Measurements from ENCODE around the gene PTPN7.
"Not testable (repeated sequence)": the region's sequence is repeated elsewhere in the genome, so short reads cannot be mapped to it uniquely, and the experiment has no call there.

The PTPN7 gene

DNA sequence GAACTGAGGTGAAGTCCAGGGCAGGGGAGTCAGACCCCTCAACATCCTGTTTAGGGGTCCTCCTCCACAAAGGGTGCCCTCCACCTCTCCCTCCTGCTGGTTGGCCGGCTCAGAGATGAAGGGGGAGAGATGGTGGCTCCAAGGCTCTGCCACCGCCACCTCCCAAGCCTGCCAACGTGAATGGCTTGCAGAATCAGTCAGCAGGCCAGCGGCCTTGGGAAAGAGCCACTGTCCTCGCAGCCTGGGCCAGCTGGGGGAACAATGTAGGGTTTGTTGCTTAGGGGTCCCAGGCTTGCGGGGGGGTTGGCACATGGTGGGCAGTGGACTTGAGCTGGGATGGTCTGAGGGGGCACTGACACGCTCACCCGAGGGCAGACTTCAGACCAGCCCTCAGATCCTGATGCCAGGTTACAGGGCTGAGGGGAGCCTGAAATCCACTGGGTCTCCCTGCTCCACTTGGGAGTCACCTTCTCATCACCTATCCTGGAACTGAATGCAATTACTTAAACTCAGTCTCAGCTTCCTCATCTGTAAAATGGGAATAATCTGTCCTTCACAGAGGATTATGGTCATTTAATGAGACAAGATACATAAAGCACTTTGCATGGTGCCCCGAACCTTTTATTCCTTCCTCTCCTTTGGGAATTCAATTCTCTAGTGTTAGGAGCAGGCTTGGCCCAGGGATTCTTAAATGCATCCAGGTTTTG lies 29.4 kb downstream of the PTPN7 start:
- no peak for DNase-seq (ENCODE audit: low read depth)

DNA sequence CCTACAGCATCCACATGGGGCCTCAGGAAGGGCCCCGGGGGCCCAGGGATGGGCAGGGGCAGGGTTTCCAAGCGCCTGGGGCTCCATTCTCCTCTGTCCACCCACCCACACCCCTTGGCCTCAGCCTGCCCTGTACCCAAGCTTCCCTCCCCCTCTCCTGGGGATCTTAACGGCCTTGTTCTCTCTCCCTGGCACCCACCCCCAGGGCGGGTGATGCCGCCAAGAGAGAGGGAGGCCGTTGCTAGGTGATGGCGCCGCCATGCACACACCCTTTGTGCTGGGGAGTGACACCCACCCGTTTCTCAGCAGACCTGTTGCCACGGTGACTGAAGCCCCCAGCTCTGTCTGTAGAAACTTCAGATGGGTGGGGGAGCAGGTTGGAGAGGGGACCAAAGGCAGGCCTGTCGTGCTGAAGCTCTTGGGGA lies 30.1 kb downstream of the PTPN7 start:
- DNase-seq (ENCODE audit: low read depth), result no peak

DNA sequence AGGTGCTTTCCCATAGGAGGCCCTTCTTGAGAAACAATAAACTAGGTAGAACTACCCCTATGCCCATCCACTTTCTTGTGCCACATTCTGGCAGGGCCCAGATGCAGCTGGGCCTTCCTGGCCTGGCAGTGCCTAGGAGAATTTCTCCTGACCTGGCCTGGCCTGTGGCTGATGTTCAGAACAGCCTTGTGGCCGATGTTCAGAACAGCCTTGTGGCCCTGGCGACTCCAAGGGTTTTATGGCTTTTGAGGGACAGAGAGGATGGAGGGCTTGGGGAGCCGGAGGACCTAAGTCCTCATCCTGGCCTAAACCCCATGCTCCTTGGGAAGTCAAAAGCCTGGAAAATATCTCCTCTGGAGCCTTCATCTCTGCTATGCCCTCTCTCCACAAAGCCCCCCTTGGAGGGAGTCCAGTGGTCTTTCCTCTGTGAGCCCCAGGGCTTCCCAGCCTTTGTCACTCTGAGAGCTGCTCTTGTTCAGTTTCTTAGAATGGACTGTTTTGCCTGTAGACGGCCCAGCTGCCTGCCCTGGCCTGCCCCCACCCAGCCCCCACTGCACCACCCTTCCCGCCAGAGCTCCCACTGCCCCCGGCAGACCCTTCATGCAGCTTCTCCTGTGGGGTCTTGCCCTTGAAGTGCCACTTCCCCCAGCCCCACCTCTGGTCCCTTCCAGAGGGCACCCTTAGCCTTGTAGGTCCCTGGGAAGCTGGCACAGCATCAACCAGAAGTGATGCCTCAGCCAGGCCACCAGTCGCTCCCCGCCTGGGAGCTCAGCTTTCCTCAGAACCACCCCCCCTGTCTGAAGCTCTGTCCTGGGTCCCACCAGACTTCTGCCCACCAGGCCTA lies 30.7 kb downstream of the PTPN7 start:
- no peak for DNase-seq (ENCODE audit: low read depth)

DNA sequence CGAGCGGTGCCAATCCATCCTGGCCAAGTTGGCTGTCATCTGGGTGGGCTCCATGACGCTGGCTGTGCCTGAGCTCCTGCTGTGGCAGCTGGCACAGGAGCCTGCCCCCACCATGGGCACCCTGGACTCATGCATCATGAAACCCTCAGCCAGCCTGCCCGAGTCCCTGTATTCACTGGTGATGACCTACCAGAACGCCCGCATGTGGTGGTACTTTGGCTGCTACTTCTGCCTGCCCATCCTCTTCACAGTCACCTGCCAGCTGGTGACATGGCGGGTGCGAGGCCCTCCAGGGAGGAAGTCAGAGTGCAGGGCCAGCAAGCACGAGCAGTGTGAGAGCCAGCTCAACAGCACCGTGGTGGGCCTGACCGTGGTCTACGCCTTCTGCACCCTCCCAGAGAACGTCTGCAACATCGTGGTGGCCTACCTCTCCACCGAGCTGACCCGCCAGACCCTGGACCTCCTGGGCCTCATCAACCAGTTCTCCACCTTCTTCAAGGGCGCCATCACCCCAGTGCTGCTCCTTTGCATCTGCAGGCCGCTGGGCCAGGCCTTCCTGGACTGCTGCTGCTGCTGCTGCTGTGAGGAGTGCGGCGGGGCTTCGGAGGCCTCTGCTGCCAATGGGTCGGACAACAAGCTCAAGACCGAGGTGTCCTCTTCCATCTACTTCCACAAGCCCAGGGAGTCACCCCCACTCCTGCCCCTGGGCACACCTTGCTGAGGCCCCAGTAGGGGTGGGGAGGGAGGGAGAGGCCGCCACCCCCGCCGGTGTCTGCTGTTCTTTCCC lies 32.4 kb downstream of the PTPN7 start:
- no peak for DNase-seq (ENCODE audit: low read depth)

DNA sequence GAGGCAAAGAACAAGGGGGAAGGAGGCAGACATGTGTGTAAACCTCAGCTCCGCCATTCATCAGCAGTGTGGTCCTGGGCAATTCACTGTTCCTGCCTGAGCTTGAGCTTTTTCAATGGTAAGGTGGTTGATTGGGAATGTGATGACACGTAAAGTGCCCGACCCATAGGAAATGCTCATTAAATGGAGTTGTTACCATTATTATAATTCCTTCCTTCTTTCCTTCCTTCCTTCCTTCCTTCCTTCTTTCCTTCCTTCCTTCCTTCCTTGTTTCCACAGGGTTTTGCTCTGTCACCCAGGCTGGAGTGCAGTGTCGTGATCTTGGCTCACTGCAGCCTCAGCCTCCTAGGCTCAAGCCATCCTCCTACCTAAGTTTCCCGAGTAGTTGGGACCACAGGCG lies 33.3 kb downstream of the PTPN7 start:
- no peak for DNase-seq (ENCODE audit: low read depth)

DNA sequence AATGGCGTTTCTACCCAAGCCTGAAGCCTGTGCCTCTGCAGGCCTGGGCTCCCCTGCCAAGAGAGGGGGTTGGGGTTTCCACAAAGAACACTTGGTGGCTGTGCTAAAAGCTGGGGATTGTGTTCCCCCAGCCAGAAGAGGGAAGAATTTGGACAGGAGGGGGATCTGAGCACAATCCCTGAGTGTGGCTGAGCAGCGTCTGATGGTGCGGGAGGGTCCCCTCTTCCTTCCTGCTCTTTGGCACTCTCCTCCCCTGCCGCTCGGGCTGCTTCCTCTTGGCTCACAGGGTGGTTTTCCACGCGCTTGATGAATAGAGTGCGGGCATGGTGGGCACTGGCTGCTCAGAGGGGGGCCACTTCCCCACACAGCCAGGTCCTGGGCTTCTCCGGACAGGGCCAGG lies 34.0 kb downstream of the PTPN7 start:
- DNase-seq (ENCODE audit: low read depth), result no peak

DNA sequence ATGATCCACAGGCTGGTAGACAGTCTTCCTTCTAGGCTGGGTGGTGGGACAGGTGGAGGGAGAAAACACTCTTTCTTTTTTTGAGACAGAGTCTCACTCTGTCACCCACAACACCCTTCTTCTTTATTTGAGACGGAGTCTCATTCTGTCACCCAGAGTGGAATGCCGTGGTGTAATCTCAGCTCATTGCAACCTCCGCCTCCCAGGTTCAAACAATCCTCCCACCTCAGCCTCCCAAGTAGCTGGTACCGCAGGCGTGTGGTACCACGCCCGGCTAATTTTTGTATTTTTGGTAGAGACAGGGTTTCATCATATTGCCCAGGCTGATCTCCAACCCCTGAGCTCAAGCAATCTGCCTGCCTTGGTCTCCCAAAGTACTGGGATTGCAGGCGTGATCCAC lies 34.8 kb downstream of the PTPN7 start:
- no peak for DNase-seq (ENCODE audit: low read depth)

DNA sequence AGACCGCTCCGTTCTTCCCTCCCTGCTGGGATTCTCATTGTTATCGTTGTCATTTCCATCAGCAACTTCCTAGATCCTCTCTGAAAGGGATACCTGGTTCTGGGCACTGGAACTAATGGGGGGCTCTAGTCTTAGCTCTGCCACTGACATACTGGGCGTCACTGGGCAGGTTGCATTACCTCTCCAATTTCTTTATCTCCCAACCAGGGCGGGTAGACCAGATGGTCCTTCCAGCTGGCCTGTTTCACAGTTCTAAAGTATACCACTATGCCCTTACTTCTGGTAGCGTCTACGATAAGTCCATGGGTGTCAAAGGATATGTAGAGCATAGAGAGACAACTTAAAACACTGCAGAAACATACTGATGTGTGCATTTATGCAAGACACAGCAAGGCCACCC lies 36.3 kb downstream of the PTPN7 start:
- no peak for DNase-seq (ENCODE audit: low read depth)

DNA sequence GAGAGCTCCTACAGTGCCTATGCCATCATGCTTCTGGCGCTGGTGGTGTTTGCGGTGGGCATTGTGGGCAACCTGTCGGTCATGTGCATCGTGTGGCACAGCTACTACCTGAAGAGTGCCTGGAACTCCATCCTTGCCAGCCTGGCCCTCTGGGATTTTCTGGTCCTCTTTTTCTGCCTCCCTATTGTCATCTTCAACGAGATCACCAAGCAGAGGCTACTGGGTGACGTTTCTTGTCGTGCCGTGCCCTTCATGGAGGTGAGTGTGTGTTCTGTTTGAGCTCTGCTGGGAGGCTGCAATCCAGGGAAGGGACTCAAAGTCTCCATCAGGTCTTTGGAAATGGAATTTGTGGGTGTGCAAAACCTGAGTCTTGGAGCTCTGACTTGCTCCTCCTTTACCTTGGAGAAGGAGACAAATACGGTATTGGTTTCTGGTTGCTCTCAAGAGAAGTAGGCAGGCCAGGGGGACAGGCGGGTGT lies 37.0 kb downstream of the PTPN7 start:
- DNase-seq (ENCODE audit: low read depth), result no peak

DNA sequence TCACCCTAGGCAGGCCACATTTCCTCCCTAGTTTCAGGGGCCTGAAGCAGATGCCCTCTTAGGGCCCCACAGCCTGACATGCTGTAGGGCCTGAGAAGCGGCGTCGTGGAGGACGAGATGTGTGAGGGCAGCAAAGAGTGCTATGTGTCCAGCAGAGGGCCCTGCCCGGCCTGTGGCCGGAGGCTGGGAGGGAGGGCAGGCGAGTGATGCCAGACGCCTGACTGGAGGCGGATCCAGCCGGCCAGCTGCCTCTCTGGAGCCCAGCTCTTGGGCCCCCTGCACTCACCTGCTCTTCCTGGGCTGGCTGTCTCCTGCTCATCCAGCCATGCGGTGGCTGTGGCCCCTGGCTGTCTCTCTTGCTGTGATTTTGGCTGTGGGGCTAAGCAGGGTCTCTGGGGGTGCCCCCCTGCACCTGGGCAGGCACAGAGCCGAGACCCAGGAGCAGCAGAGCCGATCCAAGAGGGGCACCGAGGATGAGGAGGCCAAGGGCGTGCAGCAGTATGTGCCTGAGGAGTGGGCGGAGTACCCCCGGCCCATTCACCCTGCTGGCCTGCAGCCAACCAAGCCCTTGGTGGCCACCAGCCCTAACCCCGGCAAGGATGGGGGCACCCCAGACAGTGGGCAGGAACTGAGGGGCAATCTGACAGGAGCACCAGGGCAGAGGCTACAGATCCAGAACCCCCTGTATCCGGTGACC lies 37.6 kb downstream of the PTPN7 start, which contains the start of gene GPR37L1:
GPR37L1 (plus strand) TSS at position 279 of the 697 bp plus-strand sequence; CDS start at position 326, 47 bp downstream.
- DNase-seq (ENCODE audit: low read depth), result no peak

DNA sequence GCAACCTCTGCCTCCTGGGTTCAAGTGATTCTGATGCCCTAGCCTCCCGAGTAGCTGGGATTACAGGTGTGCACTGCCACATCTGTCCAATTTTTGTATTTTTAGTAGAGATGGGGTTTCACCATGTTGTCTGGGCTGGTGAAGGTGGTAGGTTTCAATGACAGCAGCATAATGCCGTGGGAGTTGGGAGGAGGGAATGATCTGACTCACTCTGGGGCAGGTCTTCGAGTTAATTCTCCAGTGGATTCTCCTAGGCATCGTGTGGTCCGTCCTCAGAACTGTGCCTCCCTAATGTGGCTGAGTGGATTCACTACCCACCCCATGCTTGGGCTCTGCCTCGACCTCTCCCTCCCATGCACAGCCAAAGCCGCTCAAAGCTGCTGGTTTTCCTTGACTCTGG lies 39.4 kb downstream of the PTPN7 start:
- no peak for DNase-seq (ENCODE audit: low read depth)

DNA sequence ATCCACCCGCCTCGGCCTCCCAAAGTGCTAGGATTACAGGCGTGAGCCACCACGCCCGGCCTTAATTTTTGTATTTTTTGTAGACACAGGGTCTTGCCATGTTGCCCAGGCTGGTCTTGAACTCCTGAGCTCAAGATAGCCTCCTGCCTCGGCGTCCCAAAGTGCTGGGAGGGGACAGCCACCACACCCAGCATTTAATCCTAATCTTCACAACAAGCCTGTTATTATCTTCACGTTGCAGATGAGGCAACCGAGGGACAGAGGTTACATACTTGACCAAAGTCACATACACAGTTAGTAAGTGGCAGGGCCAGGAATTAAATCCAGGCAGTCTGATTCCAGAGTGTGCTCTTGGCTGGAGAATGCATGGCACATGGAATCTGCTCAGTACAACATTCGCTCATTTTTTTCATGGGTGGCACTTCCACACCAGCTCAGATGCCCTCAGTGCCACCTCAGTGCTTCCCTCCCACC lies 42.5 kb downstream of the PTPN7 start:
- DNase-seq (ENCODE audit: low read depth), result no peak

DNA sequence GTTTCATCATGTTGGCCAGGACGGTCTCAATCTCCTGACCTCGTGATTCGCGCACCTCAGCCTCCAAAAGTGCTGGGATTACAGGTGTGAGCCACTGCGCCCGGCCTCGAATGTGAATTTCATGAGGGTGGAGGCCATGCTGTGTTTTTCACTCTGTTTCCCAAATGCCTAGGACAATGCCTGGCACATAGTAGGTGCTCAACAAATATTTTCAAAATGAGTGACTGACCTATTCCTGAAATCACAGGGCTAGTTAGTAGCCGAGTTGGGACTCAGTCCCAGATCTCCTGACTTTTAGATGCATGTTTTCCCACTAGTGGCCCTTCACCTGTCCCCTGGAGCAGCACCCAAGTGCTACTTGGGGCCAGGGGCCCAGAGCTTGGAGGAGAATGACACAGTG lies 44.1 kb downstream of the PTPN7 start:
- DNase-seq (ENCODE audit: low read depth), result no peak

DNA sequence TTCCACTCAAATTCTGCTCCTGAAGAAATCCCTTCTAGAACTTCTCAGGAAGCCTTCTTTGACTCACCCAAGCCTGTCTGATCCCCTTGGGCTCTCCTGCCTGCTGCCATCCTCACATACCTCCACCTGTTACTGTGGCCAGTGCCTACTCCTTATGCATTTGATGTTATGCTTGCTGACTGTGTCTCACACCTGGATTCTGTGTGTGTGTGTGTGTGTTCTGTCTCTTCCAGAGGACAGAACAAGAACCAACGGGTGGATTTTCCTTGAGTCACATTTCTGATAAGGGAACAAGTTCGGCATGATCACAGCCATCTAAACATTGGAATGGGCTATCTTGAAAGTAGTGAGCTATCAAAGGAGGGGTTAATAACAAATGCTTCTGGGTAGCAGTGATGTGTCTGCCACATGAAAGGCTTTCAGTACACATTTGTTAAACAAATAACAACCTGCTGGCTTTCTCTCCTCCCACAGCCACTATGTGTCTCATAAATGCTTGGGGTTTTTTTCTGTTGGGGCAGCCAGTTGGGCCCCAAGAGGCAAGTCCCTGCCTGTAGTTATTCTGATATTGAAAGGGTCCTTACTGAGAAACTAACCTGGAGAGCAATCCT lies 46.6 kb downstream of the PTPN7 start:
- no peak for DNase-seq (ENCODE audit: low read depth)

DNA sequence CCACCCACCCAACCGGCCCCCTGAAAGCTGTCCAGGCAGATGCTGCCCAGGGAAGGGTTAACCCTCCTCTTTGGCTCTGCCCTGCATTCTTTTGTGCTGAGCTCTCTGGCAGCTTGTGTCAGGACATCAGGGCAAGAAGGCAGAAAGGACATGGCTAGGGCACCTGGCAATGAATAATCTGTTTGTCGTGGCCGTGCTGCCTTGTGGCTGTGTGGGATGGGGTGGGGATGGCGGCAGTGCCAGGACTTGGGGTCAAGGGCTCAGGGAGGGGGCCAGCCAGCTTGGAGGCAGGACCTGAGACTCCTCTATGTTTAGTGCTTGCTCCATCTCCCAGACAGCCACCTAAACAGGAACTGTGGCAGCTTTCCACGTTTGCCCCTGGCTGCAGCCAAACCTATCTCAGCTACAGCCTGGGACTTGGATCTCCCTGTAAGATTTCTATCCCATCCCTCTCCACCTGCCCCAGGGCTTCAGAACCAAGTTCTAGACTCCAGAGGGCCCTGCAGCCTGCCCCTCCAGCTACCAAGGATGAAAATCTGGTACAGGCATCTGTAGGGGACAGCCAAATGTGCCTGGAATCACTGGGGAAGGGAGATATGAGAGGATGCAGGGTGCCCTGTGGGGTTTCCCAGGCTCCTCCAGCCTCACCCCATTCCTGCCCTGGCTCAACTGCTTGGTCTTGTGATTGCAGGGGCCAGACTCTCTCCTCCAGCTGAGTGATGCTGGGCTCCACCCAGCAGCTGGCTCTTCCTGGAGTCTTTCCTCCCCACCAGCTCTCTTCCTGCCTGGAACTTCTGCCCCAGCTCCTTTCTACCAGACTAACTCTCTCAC lies 47.3 kb downstream of the PTPN7 start:
- DNase-seq (ENCODE audit: low read depth), result no peak

DNA sequence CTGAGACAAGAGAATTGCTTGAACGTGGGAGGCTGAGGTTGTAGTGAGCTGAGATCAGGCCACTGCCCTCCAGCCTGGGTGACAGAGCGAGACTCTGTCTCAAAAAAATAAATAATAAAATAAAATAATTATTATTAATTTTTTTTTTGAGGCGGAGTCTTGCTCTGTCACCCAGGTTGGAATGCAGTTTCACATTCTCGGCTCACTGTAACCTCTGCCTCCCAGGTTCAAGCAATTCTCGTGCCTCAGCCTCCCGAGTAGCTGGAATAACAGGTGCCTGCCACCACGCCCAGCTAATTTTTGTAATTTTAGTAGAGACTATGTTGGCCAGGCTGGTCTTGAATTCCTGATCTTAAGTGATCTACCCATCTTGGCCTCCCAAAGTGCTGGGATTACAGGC lies 48.8 kb downstream of the PTPN7 start:
- DNase-seq (ENCODE audit: low read depth), result not testable (repeated sequence)

DNA sequence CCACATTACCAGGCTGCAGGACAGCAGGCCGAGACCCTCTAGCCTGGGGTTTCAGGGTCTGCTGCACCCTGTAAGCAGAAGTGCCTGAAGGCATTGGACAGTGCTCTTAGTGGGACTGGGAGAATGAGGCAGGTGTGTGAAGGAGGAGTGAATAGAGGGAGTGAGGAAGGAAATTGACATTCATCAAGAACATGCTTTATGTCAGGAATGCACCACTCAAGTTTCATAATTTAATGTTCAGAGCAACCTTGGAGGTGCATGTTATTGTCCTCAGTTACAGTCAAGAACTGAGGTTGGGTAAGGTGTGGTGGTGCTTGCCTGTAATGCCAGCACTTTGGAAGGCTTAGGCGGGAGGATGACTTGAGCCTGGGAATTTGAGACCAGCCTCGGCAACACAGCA lies 49.4 kb downstream of the PTPN7 start:
- DNase-seq (ENCODE audit: low read depth), result no peak

DNA sequence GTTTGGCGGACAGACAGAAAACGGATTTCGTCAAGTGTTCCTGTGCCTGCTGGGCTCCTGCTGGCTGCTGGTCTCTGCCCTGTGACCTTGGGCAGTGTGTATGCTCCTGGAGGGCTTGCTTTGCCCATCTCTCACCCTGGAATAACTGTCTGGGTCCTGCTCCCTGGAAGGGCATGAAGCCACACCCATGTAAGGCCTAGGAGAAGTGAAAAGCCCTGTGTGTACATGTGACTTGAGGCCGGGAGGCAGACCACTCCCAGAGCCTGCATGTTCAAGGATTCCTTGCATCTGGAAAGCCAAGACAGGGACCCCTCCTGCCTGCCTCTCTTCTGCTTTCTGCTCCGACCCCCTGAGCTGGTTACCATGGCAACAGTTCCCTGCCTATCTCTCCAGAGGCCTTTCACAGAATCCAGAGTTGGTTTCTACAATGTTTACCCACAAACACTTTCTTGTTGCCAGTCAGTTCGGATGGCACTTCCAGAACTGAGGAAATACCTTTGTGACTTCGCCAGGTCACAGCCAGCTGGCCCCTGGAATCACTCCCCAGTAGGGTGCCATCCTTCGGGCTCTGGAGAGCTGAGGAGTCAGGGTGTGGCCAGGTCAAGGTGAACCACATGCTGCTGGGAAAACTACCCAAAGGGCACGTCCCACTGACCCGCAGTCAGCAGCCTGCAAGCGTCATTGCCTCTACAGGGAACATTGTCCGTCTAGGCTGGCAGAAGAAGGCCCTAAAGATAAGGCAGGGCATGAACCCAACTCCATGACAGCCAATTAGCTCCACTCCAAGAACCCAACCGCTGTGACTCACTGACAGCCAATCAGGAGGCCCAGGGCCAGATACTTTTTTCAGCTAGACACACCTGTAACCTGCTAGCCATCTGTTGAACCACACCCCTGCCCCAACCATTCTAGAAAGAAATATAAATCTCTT lies 52.3 kb downstream of the PTPN7 start:
- no peak for DNase-seq (ENCODE audit: low read depth)

DNA sequence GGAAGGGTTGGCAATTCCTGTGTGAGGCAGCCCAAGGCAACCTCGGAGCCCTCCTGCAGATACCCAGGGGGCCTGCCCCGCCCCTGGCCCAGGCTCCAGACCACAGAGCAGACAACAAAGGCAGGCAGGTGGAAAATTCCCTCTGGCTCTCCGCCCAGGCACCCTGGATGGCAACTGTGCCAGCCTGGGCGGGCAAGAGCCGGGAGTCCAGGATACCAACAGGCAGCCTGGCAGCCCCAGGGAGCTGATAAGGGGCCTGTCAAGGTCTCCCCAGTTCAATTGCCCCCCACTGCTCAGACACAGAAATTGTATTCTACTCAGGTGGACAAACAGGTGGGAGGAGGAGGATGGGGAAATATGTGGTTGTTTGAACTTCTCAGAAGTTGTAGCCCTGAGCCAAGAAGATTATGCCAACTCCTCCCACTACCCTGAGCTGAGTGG lies 53.1 kb downstream of the PTPN7 start:
- DNase-seq (ENCODE audit: low read depth), result no peak
